HG03280 (cell line): ENCODE data around the gene CDKAL1.
A peak's percentile ranks its signal among the peaks of the same experiment; 100 is the strongest.

ENCODE experiments used
- ATAC-seq: cut with Tn5 transposase; IDR thresholded peaks from one replicate; pipeline ENCODE4 v1.9.1; 2021; ENCODE audit warnings: mild to moderate bottlenecking, moderate library complexity; ENCODE audit not compliant: unreplicated experiment

Gene CDKAL1

GRCh38 chr6:21151119-21151518 lies 616.9 kb downstream of the CDKAL1 start:
- ATAC-seq = no peak

- no peak for ATAC-seq
Measured at GRCh38 chr6:21151530-21151929, 617.3 kb downstream of the CDKAL1 start.

GRCh38 chr6:21157186-21157929 lies 623.1 kb downstream of the CDKAL1 start:
- peak; percentile 67 for ATAC-seq

GRCh38 chr6:21158149-21158548 lies 623.9 kb downstream of the CDKAL1 start:
- ATAC-seq = peak; percentile 14

- ATAC-seq = no peak
Measured at GRCh38 chr6:21158873-21159272, 624.6 kb downstream of the CDKAL1 start.

- no peak for ATAC-seq
Measured at GRCh38 chr6:21159465-21159864, 625.2 kb downstream of the CDKAL1 start.

GRCh38 chr6:21161707-21162106 lies 627.5 kb downstream of the CDKAL1 start:
- no peak for ATAC-seq

- no peak for ATAC-seq
Measured at GRCh38 chr6:21163110-21163837, 629.0 kb downstream of the CDKAL1 start.

GRCh38 chr6:21163838-21164180 lies 629.6 kb downstream of the CDKAL1 start:
- no peak for ATAC-seq

GRCh38 chr6:21164768-21165326 lies 630.6 kb downstream of the CDKAL1 start:
- ATAC-seq = peak; percentile 69

- peak; percentile 67 for ATAC-seq
Measured at GRCh38 chr6:21166754-21167153, 632.5 kb downstream of the CDKAL1 start.

GRCh38 chr6:21167790-21168189 lies 633.5 kb downstream of the CDKAL1 start:
- ATAC-seq = no peak

GRCh38 chr6:21171801-21172200 lies 637.5 kb downstream of the CDKAL1 start:
- ATAC-seq = no peak

- no peak for ATAC-seq
Measured at GRCh38 chr6:21173031-21173430, 638.8 kb downstream of the CDKAL1 start.

- no peak for ATAC-seq
Measured at GRCh38 chr6:21173678-21174077, 639.4 kb downstream of the CDKAL1 start.

- no peak for ATAC-seq
Measured at GRCh38 chr6:21176197-21176596, 641.9 kb downstream of the CDKAL1 start.

GRCh38 chr6:21180155-21180554 lies 645.9 kb downstream of the CDKAL1 start:
- no peak for ATAC-seq

- ATAC-seq = no peak
Measured at GRCh38 chr6:21180800-21181337, 646.6 kb downstream of the CDKAL1 start.

- peak; percentile 60 for ATAC-seq
Measured at GRCh38 chr6:21181866-21182265, 647.6 kb downstream of the CDKAL1 start.

- no peak for ATAC-seq
Measured at GRCh38 chr6:21182589-21182988, 648.3 kb downstream of the CDKAL1 start.

GRCh38 chr6:21185861-21186478 lies 651.7 kb downstream of the CDKAL1 start:
- no peak for ATAC-seq
